Peyer's patch (tissue), 4 donors: ENCODE measurements around the gene MAP2. TPM values are rescaled to one million over a fixed set of nuclear protein-coding genes. Genes with fewer than 3 reads are reported as not detected.

Experiments
- DNase-seq, 3 donors: peaks; one replicate each; pipeline ENCODE4 v3.0.0-alpha.2; 2017 to 2019
- H3K27ac ChIP-seq, 4 donors: fragments of 200-600 bp; sonication (generic); one replicate each; pipeline ENCODE4 v1.5.1; 2016 to 2019
- H3K27me3 ChIP-seq, 2 donors: fragments of 200-600 bp; sonication (generic); one replicate each; pipeline ENCODE4 v1.5.1; 2019
- H3K36me3 ChIP-seq, 3 donors: fragments of 200-600 bp; sonication (generic); one replicate each; pipeline ENCODE4 v1.5.1; 2016 to 2019
- H3K4me1 ChIP-seq, 4 donors: fragments of 200-600 bp; sonication (generic); one replicate each; pipeline ENCODE4 v1.5.1; 2016 to 2019
- H3K4me3 ChIP-seq, 4 donors: fragments of 200-600 bp; sonication (generic); 1 replicate in 3 of 4; 2 replicates in 1 of 4; pipeline ENCODE4 v1.5.1; 2016 to 2019; ENCODE audit warnings: mild to moderate bottlenecking in 1 of 4
- H3K9me3 ChIP-seq, 4 donors: fragments of 200-600 bp; sonication (generic); one replicate each; pipeline ENCODE4 v1.5.1; 2016 to 2019; ENCODE audit warnings: mild to moderate bottlenecking in 1 of 4
- CTCF ChIP-seq, 6 experiments: fragments of 450-650 bp in 4 of 6; fragments of 200-600 bp in 2 of 6; sonication (generic) in 1 of 6; IDR thresholded peaks; one replicate each; pipeline ENCODE4 v1.5.1; 2017 to 2019; ENCODE audit warnings: antibody characterized with exemption in 6 of 6, mild to moderate bottlenecking in 3 of 6, moderate library complexity in 1 of 6
- POLR2A ChIP-seq, 2 donors: fragments of 450-650 bp; IDR thresholded peaks; one replicate each; pipeline ENCODE4 v1.5.1; 2017; ENCODE audit warnings: antibody characterized with exemption in 2 of 2, mild to moderate bottlenecking in 2 of 2, moderate library complexity in 2 of 2
- total RNA-seq, 4 donors: library from RNA; depleted of rRNA; stranded (reverse); fragments of >200 nt; gene quantifications; one replicate each; pipeline ENCODE4 v1.1.0, GENCODE V29; 2016

MAP2 gene
- total RNA-seq, 4 donors from 2014 or later = 0.70 to 19.8 (median 4.1) TPM

GRCh38 chr2:209512971-209513370 is 89.1 kb downstream of the MAP2 start:
- no peaks in the 10 kb centered on the region for H3K36me3 ChIP-seq
- H3K9me3 ChIP-seq = no peaks in the 10 kb centered on the region
- no peaks in the 10 kb centered on the region for H3K27me3 ChIP-seq
- DNase-seq = no peak
- H3K4me3 ChIP-seq = no peak overlapping the region
- no peak for TF ChIP-seq POLR2A (IDR thresholded peaks at IDR 0.05)
- no peak for TF ChIP-seq CTCF (IDR thresholded peaks at IDR 0.05)
- H3K27ac ChIP-seq = no peak overlapping the region
- H3K4me1 ChIP-seq = no peaks in the 10 kb centered on the region

GRCh38 chr2:209517436-209517835 is 93.6 kb downstream of the MAP2 start:
- TF ChIP-seq POLR2A (IDR thresholded peaks at IDR 0.05) = no peak
- TF ChIP-seq CTCF (IDR thresholded peaks at IDR 0.05) = no peak
- no peak overlapping the region for H3K27ac ChIP-seq
- no peaks in the 10 kb centered on the region for H3K4me1 ChIP-seq
- no peak for DNase-seq
- H3K27me3 ChIP-seq = no peaks in the 10 kb centered on the region
- no peaks in the 10 kb centered on the region for H3K36me3 ChIP-seq
- no peak overlapping the region for H3K4me3 ChIP-seq
- no peaks in the 10 kb centered on the region for H3K9me3 ChIP-seq

- DNase-seq = no peak
- Histone ChIP-seq H3K27me3 (no peaks in the 10 kb centered on the region), H3K36me3 (no peaks in the 10 kb centered on the region), H3K4me3 (no peak overlapping the region), H3K4me1 (no peaks in the 10 kb centered on the region), H3K9me3 (no peaks in the 10 kb centered on the region), H3K27ac (no peak overlapping the region)
- TF ChIP-seq CTCF (IDR thresholded peaks at IDR 0.05) (no peak), POLR2A (IDR thresholded peaks at IDR 0.05) (no peak)
These were observed 95.4 kb downstream of the MAP2 start for GRCh38 chr2:209519271-209519670.

- no peak for DNase-seq
- H3K27ac ChIP-seq = no peak overlapping the region
- H3K27me3 ChIP-seq = no peaks in the 10 kb centered on the region
- no peak for TF ChIP-seq CTCF (IDR thresholded peaks at IDR 0.05)
- TF ChIP-seq POLR2A (IDR thresholded peaks at IDR 0.05) = no peak
- H3K4me3 ChIP-seq = no peak overlapping the region
- no peaks in the 10 kb centered on the region for H3K4me1 ChIP-seq
- no peaks in the 10 kb centered on the region for H3K36me3 ChIP-seq
- H3K9me3 ChIP-seq = no peaks in the 10 kb centered on the region
These were observed 96.1 kb downstream of the MAP2 start for GRCh38 chr2:209519906-209520305.

GRCh38 chr2:209523041-209523740 is 99.3 kb downstream of the MAP2 start:
- no peaks in the 10 kb centered on the region for H3K27me3 ChIP-seq
- no peak overlapping the region for H3K4me3 ChIP-seq
- peaks cover 0 to 4% (median 2%) of the 10 kb centered on the region in 4 donors for H3K4me1 ChIP-seq
- TF ChIP-seq CTCF (IDR thresholded peaks at IDR 0.05) = no peak
- no peak for TF ChIP-seq POLR2A (IDR thresholded peaks at IDR 0.05)
- H3K9me3 ChIP-seq = no peaks in the 10 kb centered on the region
- no peaks in the 10 kb centered on the region for H3K36me3 ChIP-seq
- DNase-seq = no peak
- H3K27ac ChIP-seq = no peak overlapping the region
